Umbilical cord (tissue), 2 donors: ENCODE measurements around the gene KCNG4. TPM values are rescaled to one million over a fixed set of nuclear protein-coding genes. Genes with fewer than 3 reads are reported as not detected.
"Not testable (repeated sequence)": the region's sequence is repeated elsewhere in the genome, so short reads cannot be mapped to it uniquely, and the experiment has no call there.

Experiments used
- DNase-seq: peaks from one replicate; pipeline ENCODE4 v3.0.0-alpha.2; 2015; ENCODE audit warnings: low spot score
- total RNA-seq: library from RNA; depleted of rRNA; stranded (reverse); fragments of >200 nt; gene quantifications from one replicate; pipeline ENCODE4 v1.2.3, GENCODE V29; 2014; ENCODE audit warnings: low replicate concordance; ENCODE audit not compliant: insufficient read depth

KCNG4 gene
- total RNA-seq, 1 donor from 2014 or later, result 0.72 TPM

DNA sequence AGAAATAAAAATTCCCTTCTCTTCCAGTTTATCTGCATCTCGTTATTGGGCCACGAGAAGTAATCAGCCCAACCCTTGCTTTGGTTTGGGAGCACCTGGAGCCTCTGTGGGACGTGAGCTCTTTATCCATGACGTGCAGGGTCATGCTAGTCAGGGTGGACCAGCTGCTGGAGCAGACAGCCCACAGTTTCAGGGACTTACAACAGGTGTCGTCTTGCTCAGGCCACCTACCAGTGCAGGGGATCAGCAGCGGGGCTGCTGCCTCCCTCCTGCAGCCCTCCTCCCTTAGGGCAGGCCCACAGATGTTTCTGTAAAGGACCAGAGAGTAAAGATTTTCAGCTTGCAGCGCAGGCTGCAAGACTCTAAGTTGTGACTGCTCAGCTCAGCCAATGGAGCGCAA lies 31.9 kb downstream of the KCNG4 start:
- DNase-seq, result no peak

DNA sequence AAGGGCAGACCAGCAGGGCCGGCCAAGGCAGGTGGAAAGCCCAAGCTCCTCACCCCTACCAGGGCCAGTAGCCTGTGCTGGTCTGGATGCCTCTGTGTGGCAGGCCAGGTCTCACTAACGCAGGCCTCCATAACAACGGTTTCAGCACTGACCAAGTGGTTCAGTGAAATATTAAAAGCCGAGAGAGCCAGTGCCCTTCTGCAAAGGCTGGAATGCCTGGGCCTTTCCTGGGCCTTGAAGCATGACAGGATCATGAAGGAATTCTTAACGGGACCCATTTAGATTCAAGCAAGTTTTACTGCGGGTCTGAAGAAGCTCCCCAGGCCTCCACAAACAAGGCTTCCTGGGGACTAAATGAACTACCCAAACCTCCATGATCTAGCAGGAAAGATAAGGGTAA lies 32.6 kb downstream of the KCNG4 start:
- no peak for DNase-seq

DNA sequence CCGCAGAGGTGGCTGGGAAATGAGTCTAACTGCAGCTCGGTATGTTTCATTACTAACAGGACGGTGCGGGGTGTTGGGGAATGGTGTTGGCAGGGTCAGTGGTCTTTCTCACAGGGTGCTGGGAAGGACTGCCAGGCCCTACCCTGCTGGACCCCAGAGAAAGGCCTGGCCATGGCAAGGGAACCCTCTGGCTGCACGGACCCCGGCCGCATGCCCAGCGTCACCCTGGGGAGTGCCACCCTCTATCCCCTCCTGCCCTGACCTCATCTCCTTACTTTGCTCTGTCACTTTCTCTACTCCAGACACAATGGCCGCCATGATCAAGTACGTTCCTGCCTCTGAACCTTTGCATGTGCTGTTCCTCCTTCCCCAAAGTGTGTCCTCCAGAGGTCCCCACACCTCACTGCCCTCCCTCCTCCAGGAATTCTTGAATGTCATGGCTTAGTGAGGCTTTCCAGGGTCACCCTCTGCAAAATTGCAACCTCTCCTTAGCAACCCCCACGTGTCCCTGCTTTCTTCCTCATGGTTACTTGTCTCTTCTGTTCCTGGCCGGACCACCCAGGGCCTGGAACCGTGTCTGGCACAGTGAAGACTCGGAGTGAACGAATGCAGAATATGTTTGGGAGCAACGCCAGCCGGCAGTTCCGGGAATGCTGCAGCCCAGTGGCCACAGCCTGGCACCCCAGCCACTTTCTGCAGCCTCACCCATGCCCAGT lies 33.7 kb downstream of the KCNG4 start:
- no peak for DNase-seq

DNA sequence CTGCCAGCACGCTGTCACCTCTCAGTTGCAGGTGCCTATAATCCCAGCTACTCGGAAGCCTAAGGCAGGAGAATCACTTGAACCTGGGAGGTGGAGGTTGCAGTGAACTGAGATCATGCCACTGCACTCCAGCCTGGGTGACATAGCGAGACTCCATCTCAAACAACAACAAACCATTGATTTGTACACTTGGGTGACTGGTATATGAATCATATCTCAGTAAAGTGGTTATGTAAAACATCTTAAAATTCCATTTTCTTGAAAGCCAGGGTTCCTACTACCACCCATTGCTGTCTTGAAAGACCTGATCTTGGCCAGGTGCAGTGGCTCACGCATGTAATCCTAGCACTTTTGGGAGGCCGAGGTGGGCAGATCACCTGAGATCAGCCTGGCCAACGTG lies 34.7 kb downstream of the KCNG4 start:
- not testable (repeated sequence) for DNase-seq

DNA sequence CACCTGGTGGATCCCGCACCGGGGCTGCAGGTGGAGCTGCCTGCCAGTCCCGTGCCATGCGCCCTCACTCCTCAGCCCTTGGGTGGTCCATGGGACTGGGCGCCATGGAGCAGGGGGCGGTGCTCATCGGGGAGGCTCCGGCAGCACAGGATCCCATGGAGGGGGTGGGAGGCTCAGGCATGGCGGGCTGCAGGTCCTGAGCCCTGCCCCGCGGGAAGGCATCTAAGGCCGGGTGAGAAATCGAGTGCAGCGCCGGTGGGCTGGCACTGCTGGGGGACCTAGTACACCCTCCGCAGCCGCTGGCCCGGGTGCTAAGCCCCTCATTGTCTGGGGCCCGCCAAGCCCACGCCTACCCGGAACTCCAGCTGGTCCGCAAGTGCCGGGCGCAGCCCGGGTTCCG lies 35.3 kb downstream of the KCNG4 start:
- DNase-seq, result not testable (repeated sequence)

DNA sequence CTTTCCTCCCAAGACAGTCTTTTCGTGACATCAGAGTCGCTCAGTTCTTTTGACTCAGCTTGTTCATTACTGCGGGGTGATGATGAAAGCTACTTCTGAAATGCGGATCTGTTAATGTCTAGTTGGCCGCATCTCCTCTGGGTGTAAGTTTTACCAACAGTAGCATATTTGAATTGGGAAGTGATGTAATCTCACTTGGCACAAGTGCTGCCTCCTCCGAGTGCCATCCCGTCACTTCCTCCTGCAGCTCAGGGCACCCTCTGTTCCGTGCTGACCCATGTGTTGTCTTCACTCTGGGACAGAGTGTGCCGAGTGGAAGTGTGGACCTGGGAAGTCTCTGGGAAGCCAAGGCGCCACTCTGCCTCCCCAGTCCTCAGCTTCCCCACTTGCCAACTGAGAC lies 40.0 kb downstream of the KCNG4 start:
- peak; percentile 21 for DNase-seq

DNA sequence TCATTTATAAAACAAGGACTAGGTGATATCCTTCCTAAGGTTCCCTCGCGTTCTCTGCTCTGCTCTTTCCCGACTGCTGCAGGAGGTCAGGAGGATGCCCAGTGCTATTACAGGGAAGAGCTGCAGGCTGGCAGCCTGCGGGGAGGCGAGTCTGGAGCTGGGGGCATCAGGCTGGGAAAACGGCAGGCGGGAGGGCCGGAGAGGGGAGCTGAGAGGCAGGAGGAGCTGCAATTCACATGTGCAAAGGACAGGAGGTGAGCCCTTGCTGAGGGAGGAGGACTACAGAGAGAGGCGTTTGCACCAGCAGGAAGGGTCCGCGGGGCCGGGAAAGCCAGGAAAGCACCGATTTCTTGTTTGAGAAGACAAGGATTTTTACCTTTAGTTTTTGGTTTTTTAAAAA lies 40.7 kb downstream of the KCNG4 start:
- no peak for DNase-seq

DNA sequence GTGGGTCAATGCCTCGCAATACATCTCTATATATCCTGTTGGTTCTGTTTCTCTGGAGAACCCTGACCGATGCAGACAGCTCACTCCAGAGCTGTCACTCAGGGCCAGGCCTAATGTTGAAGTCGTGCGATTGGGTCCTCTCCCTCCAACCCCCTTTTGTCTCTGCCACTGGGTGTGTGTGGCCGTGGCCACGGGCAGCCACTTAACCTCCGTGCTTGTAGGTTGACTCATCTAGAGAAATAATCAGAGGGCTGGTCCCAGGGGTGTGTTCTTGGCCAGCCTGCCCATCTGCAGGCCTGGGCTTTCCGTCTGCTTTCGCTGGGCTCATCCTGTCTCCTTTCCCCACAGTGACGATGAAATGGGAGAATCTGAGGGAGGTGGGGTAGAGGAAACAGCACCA lies 41.4 kb downstream of the KCNG4 start:
- peak; percentile 21 for DNase-seq

DNA sequence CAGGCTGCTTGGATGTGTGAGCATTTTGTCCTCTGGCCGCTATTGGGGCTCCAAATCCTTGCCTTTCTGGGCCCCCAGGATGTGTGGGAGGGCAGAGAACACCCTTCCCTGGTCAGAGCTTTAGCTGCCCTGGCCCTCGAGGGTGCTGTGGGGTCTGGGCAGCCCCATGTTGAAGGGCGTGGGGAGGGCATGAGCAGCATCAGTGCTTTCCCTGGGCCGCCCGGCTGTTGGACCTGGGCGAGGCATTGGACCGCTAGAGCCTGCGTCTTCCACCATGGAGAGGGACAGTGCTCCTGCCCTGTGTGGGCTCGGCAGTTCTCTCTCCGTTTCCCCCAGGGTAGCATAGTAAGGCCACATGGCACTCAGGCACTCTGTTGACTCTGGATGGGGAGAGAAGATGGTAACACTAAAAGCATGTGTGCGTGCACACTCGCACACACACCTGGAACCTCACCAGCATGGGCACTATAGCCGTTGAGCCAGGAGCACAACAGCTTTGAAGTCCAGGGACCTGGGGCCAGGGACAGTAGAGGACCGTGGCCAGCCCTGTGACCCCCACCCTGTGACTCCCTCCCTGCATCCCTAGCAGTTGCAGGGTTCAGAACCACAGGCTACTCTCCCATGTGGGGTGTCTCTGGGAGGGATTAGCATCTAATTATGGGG lies 42.2 kb downstream of the KCNG4 start:
- DNase-seq, result no peak

DNA sequence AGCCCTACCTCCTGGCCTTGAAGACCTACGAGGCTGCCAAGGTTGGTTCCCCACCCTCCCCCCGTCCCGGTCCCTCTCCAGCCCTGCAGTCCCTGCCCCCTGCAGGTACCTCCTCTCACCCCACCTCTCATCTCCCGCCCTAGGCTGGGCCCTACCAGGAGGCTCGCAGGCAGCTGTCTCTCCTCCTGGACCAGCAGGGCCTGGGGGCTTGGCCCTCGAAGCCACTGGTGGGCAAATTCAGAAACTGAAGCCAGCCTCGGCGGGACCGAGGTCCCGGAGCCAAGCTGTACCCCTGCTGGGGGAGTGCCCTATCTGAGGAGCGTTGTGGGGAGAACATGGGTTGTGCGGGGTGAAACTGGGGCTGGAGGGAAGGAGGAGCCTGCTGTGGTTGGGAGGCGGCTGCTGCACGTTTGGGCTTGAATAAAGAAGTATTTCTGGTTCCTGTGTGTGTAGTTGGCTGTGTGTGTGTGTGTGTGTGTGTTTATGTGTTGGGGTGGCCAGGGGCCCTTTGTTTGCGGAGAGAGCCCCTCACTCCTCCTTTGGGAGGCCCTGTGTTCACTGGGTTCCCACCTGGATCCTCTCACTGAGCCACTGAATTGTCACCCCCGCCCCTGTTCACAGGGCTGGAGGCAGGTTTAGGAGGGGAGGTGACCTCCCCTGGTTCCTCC lies 43.0 kb downstream of the KCNG4 start:
- peak; percentile 66 for DNase-seq

DNA sequence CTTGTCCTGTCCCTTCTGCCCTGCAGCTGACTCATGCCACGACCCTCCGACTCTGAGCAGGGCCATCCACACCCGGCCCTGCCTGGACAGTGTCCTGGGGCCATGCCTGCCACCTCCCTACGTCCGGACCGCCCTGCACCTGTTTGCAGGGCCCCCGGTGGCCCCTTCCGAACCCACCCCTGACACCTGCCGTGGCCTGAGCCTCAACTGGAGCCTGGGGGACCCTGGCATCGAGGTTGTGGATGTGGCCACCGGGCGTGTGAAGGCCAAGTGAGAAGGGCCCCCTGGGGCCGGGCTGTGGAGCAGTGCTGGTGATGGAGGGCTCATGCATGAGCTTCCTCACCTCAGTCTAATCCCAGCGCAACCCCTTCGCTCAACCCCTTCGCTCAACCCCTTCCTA lies 43.7 kb downstream of the KCNG4 start:
- DNase-seq, result no peak

DNA sequence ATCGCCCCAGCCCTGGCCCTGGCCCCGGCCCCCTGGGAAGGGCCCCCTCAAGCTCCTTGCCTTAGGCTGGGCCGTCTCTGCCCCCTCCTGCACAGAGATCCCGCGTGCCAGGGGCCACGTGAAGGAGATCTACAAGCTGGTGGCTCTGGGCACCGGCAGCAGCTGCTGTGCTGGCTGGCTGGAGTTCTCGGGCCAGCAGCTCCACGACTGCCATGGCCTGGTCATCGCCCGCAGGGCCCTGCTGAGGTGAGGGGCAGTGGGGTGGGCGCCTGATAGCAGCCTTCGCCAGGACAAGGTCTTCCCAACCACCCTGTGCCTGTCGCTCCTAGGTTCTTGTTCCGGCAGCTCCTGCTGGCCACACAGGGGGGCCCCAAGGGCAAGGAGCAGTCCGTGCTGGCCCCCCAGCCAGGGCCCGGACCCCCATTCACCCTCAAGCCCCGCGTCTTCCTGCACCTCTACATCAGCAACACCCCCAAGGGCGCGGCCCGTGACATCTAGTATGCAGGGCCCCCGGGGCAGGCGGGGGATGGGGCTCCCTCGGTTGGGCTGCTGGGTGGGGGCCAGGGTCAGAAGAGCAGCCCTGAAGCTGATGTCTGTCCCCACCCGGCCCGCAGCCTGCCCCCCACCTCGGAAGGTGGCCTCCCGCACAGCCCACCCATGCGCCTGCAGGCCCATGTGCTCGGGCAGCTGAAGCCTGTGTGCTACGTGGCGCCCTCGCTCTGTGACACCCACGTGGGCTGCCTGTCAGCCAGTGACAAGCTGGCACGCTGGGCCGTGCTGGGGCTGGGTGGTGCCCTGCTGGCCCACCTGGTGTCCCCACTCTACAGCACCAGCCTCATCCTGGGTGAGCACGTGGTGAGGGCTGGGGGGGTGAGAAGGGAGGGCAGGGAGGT lies 44.4 kb downstream of the KCNG4 start:
- no peak for DNase-seq

DNA sequence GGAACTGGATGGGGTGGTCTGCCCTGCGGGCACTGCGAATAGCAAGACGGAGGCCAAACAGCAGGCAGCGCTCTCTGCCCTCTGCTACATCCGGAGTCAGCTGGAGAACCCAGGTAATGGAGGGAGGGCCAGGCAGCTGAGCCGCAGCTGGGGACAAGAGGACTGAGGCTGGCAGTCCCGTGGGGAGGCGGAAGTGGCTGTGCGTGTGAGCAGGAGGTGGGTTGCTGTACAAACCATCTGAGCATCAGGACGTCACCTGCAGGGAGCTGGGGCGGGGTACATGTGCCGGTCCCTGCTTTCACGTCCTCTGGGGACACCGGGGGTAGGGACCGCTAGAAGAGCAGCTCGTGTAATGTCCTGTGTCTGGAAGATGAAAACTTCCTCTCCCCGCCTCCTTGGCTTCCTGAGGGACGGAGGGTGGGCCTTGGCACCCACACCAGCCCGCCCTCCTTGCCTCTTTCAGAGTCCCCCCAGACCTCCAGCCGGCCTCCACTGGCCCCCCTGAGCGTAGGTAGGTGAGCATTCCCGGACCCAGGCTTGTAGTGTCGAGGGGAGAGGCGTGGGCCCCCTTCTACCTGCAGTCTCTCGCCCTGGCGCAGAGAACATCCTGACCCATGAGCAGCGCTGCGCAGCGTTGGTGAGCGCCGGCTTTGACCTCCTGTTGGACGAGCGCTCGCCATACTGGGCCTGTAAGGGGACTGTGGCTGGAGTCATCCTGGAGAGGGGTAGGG lies 45.2 kb downstream of the KCNG4 start:
- DNase-seq, result no peak

DNA sequence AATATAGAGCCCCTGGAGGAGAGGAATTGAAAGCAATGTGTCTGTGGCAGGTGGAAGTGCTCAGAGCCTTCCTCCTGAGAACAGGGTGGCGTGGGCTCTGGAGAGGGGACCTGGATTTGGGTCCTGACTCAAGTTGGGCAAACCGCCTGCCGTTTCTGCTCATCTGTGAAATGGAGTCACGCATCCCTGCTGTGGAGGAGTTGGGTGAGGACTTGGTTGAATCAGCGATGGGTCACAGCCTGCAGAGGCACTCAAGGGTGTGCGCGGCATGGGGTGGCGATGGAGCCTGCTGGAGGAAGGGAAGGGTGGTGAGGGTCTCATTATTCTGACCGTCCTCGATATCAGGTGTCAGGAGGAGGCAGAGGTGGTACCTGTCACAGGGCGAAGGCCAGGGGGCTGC lies 45.8 kb downstream of the KCNG4 start:
- DNase-seq, result no peak

DNA sequence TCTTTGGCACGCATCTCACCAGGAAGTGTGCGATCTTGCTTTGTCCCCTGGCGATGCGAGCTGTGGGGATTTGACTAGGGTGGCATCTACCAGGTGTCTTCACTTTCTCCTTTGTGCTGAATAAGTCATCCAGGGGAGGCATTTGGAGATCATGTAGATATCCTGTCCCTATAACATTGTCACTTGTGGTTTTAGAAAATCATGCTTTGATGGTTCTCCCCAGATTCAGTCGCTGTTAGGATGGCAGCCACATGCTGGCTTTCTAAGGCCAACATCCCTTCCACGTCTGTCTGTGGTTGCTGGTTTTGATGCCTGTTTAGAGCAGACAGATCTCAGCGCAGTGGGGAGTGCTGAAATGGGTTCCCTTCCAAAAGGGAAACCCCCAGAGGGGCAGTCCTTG lies 46.3 kb downstream of the KCNG4 start:
- no peak for DNase-seq

DNA sequence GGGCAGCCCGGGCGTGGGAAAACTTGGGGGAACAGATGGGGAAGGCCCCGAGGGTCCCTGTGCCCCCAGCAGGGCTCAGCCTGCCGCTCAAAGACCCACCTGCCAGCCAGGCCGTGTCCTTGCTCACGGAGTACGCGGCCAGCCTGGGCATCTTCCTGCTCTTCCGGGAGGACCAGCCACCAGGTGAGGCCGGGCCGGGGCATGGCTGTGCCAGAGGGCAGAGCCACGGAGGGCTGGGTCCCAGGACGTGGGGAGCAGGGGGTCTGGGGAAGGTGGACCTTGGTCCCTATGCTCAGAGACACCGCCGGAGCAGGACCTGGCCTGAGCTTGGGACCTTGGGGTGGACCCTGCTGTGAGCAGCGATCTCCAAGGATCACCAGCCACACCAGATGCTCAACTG lies 48.3 kb downstream of the KCNG4 start:
- DNase-seq, result no peak

DNA sequence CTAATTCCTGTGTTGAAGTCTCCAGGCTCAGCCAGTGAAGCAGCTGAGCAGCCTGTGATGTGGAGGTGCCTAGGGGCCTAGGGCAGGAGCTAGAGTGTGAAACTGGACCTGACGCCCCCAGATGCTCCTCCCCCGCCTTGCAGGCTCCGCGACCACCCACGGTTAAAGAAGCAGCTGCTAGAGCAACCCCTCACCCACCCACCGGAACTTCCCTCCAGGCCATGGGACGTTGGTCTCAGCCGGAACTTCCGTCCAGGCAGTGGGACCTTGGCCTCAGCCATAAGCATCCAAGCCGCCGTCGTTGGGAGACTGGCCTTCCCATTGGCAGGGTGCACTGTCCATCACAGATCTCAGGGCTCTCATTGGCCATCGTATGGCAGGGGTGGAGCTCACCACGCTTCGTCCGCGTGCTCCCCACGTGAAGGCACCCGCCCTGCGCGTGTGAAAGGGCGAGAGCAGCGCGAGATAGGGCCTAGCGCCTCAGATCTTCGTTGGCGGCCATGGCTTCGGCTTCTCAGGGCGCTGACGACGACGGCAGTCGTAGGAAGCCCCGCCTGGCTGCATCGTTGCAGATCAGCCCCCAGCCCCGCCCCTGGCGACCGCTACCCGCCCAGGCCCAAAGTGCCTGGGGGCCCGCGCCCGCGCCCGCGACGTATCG lies 49.0 kb downstream of the KCNG4 start, which contains the start of gene ADAD2:
Gene ADAD2, plus strand, starts transcription at position 427 of the 658 bp plus-strand sequence. Its CDS starts 74 bp downstream, at position 501.
- no peak for DNase-seq

DNA sequence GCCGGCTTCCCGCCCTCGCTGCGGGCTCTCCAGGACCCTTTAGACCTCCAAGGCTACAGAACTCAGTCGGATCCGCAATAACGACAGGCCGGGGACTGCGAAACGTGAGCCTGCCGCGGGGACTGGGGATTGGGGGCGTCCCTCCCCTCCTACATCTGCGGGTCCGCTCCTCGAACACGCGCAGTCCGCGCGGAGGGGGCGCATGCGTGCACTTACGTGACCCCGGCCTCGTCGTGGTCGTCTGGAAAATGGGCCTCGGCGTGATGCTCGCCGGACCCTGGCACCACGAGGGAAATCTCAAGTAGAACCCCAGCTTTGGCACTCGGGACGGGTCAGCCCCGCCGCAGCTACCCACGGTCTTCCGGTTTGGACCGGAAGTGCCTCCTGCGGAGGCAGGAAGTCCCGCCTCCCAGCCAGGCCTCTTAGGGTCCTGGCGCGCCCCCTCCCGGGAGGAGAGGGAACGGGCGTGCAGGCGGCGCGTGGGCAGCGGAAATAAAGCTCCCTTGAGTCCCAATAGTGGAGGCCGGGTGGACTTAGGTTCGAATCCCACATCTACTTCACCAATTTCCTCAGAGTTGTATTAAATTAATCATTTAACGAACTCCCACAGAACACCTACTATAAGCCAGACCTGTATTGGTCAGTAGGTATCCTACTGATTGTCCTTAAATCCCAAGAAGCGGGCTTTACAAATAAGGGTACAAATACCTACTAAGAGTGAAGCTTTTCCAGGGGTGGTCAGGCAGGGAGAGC lies 53.0 kb downstream of the KCNG4 start, which contains the start of gene TAF1C:
Gene TAF1C, minus strand, starts transcription at position 373 of the 753 bp plus-strand sequence. CDS start 2,069 bp downstream, outside the sequence.
- DNase-seq, result peak; percentile 94

DNA sequence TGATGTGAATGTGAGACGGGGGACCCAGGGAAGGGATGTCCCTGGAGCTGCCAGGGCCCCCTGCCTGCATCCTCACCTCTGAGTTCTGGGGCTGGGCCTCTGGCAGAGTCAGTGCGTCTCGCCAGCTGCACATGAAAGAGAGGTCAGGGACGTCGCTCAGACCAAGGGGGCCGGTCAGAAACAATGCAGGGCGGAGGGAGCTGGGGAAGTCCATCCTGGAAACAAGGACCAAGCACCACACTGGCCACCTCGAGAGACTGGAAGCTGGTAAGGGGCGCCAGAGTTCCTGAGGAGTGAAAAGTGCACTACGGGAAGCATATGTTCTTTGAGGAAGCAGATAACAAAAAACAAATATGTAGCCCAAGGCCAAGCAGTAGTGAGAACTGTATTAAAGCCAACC lies 55.0 kb downstream of the KCNG4 start:
- DNase-seq, result peak; percentile 26
